Astrocyte of the spinal cord (primary cell): ENCODE data around the gene ARHGAP23.

Experiments
- DNase-seq: peaks from one replicate; pipeline ENCODE4 v3.0.0; 2011; ENCODE audit warnings: low read depth, low spot score
- H3K4me3 ChIP-seq: 2 replicates; pipeline ENCODE4 v1.5.1; 2011; ENCODE audit warnings: low read depth, mild to moderate bottlenecking, low read length, moderate library complexity
- in situ Hi-C: cut with HindIII; loops from 2 replicates; pipeline ENCODE4 v1.10.0; 2017; ENCODE audit warnings: low sequenced_read_pairs
- TF ChIP-seq, protein P1 (sequence below): IDR thresholded peaks from 2 replicates; pipeline ENCODE4 v1.5.1; 2012; ENCODE audit warnings: low read depth, mild to moderate bottlenecking, low read length, inconsistent platforms

ARHGAP23 gene

DNA sequence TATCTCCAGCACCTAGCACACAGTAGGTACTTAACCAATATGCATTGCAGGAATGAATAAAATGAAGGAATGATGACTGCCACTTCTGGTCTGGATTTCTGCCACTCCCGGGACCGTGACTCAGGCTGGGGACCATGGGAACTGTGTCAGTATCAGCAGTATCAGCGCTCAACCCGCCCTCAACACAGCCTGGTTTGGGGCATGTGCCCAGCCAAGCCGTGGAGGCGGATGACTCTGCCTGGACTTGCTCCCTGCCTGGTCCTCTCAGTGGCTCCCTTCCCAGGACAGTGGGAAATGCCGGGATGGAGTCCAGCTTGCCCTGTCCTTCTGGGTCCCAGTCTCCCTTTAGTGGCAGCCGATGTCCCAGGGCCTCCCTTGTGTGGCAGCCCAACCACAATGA is 122.4 kb downstream of the ARHGAP23 start:
- H3K4me3 ChIP-seq: no peak overlapping the region
- DNase-seq: peak; percentile 14
- TF ChIP-seq, protein P1, sequence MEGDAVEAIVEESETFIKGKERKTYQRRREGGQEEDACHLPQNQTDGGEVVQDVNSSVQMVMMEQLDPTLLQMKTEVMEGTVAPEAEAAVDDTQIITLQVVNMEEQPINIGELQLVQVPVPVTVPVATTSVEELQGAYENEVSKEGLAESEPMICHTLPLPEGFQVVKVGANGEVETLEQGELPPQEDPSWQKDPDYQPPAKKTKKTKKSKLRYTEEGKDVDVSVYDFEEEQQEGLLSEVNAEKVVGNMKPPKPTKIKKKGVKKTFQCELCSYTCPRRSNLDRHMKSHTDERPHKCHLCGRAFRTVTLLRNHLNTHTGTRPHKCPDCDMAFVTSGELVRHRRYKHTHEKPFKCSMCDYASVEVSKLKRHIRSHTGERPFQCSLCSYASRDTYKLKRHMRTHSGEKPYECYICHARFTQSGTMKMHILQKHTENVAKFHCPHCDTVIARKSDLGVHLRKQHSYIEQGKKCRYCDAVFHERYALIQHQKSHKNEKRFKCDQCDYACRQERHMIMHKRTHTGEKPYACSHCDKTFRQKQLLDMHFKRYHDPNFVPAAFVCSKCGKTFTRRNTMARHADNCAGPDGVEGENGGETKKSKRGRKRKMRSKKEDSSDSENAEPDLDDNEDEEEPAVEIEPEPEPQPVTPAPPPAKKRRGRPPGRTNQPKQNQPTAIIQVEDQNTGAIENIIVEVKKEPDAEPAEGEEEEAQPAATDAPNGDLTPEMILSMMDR: no peak
- in situ Hi-C loops: no loop called here

- in situ Hi-C loops: no loop called here
- DNase-seq: no peak
- H3K4me3 ChIP-seq: no peak overlapping the region
- TF ChIP-seq, protein P1: no peak
These were observed 122.9 kb downstream of the ARHGAP23 start for GRCh38 chr17:38551121-38551520.

- no peak overlapping the region for H3K4me3 ChIP-seq
- TF ChIP-seq, protein P1: no peak
- no peak for DNase-seq
- in situ Hi-C loops: no loop called here
These were observed 124.1 kb downstream of the ARHGAP23 start for GRCh38 chr17:38552343-38552742.

- TF ChIP-seq, protein P1: no peak
- in situ Hi-C loops: no loop called here
- H3K4me3 ChIP-seq: no peak overlapping the region
- DNase-seq: peak; percentile 17
These were observed 126.4 kb downstream of the ARHGAP23 start for GRCh38 chr17:38554430-38555350.

DNA sequence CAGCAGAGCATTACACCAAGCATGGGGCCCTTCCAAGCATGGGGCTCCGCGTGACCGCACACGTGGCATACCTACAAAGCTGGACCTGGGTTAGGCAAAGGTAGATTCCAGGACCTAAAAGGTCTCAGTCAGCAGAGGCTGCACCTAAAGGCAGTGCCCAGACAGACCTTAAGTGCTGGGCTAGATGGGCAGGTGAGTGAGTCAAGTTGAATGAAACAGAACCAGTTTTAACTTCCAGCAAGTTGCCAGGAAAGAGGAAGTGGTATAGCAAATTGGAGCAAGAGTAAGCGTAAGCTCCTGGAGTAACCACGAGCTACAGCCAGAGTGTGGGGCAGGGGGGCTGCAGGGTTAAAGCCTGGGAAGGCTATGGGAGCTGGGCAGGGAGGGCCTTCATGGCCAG is 128.0 kb downstream of the ARHGAP23 start:
- TF ChIP-seq, protein P1: no peak
- no peak for DNase-seq
- in situ Hi-C loops: no loop called here
- no peak overlapping the region for H3K4me3 ChIP-seq

DNA sequence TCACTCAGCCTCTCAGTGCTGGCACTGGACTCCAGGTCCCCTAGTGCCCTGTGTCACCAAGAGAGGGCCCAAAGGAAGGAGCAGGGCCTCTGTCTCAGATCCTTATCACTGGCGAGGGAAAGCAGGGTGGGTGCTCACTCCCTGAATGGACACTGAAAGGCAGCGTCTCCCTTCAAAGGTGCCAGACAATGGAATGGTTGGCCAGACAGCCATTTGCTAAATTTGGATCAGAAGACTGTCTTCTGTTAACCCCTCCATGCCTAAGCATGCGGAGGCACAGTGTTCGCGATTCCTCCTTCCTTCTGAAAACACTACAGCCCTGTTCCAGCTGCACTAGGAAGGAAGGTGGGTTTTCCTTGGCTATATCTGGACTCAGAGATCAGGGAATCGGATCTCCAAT is 129.1 kb downstream of the ARHGAP23 start:
- in situ Hi-C loops: no loop called here
- H3K4me3 ChIP-seq: no peak overlapping the region
- TF ChIP-seq, protein P1: no peak
- DNase-seq: no peak
